ENCODE results near the gene PTPRS. TPM values are rescaled to one million over a fixed set of nuclear protein-coding genes. Genes with fewer than 3 reads are reported as not detected.

PTPRS gene
- total and polyA plus RNA-seq, 2 of the 13 experiments (the other 11 are each of a cell fraction or from before 2014, with no cell fraction given) = 32.7 to 43.9 TPM

DNA sequence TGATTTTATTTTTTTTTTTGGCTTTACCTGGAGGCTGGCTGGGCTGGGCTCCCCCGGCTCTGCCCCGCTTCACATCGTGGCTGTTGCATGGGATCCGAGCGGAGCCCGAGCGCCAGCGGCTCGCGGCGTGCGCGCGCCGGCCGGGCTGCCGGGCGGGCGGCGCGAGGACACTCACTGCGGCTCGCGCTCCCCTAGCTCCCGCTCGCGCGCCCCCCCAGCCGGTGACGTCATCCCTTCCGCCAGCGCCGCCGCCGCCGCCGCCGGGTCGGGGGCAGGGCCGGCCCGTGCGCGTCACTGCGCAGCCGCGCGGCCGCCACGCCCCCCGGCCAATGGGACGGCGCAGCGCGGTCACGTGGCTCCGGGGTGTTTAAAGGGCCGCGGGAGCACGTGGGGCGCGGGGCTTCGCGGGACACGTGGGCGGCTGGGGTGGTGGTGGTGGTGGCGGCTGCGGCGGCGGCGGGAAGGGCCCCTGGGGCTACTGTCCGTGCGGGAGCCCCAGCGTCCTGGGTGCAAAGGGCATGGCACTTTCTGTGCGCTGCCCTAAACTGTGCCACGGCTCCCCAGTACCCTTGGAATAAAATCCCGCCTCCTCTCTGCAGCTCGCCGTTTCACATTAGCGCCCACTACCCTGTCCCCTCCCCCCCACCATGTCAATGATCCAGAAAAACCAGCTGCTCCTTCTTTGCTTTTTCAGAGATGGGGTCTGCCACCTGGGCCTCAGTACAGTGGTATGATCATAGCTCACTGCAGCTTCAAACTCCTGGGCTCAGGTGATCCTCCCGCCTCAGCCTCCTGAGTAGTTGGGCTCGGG, at the start of gene PTPRS (continued):
- TF ChIP-seq ZNF687 (CRISPR knock-in tag; IDR thresholded peaks at IDR 0.05) (peak; percentile 98), CSRNP1 (CRISPR knock-in tag; IDR thresholded peaks at IDR 0.05) (peak; percentile 100), RNF2 (conservative IDR thresholded peaks at IDR 0.05; ENCODE audit: low read depth) (peak; percentile 99), FLYWCH1 (CRISPR knock-in tag; IDR thresholded peaks at IDR 0.05) (peak; percentile 99), ZSCAN20 (CRISPR knock-in tag; IDR thresholded peaks at IDR 0.05; ENCODE audit: borderline replicate concordance) (peak; percentile 98), ZFP1 (CRISPR knock-in tag; IDR thresholded peaks at IDR 0.05) (peak; percentile 66; the same call in 1 of the 2 replicates), ZNF850 (CRISPR knock-in tag; conservative IDR thresholded peaks at IDR 0.05) (peak; percentile 86; the same call in 1 of the 2 replicates), GATA4 (IDR thresholded peaks at IDR 0.05; ENCODE audit: borderline replicate concordance, low read depth) (no peak), NR3C1 (CRISPR knock-in tag; IDR thresholded peaks at IDR 0.05) (no peak), ZNF577 (CRISPR knock-in tag; IDR thresholded peaks at IDR 0.05; ENCODE audit: borderline replicate concordance, low read depth) (peak; percentile 99; the same call in 1 of the 2 replicates), CREM (IDR thresholded peaks at IDR 0.05) (no peak), CREM (CRISPR knock-in tag; IDR thresholded peaks at IDR 0.05) (no peak), SMARCC2 (IDR thresholded peaks at IDR 0.05) (no peak), CREB1 (IDR thresholded peaks at IDR 0.05) (peak; percentile 98; the same call in 1 of the 2 replicates), CREB1 (CRISPR knock-in tag; IDR thresholded peaks at IDR 0.05) (no peak)
- TF ChIP-seq, protein P1, sequence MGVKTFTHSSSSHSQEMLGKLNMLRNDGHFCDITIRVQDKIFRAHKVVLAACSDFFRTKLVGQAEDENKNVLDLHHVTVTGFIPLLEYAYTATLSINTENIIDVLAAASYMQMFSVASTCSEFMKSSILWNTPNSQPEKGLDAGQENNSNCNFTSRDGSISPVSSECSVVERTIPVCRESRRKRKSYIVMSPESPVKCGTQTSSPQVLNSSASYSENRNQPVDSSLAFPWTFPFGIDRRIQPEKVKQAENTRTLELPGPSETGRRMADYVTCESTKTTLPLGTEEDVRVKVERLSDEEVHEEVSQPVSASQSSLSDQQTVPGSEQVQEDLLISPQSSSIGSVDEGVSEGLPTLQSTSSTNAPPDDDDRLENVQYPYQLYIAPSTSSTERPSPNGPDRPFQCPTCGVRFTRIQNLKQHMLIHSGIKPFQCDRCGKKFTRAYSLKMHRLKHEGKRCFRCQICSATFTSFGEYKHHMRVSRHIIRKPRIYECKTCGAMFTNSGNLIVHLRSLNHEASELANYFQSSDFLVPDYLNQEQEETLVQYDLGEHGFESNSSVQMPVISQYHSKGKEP (CRISPR knock-in tag; IDR thresholded peaks at IDR 0.05) = peak; percentile 96
- TF ChIP-seq, protein P2, sequence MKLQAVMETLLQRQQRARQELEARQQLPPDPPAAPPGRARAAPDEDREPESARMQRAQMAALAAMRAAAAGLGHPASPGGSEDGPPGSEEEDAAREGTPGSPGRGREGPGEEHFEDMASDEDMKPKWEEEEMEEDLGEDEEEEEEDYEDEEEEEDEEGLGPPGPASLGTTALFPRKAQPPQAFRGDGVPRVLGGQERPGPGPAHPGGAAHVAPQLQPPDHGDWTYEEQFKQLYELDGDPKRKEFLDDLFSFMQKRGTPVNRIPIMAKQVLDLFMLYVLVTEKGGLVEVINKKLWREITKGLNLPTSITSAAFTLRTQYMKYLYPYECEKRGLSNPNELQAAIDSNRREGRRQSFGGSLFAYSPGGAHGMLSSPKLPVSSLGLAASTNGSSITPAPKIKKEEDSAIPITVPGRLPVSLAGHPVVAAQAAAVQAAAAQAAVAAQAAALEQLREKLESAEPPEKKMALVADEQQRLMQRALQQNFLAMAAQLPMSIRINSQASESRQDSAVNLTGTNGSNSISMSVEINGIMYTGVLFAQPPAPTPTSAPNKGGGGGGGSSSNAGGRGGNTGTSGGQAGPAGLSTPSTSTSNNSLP (IDR thresholded peaks at IDR 0.05; ENCODE audit: low read depth, low read length) = no peak
- TF ChIP-seq, protein P3, sequence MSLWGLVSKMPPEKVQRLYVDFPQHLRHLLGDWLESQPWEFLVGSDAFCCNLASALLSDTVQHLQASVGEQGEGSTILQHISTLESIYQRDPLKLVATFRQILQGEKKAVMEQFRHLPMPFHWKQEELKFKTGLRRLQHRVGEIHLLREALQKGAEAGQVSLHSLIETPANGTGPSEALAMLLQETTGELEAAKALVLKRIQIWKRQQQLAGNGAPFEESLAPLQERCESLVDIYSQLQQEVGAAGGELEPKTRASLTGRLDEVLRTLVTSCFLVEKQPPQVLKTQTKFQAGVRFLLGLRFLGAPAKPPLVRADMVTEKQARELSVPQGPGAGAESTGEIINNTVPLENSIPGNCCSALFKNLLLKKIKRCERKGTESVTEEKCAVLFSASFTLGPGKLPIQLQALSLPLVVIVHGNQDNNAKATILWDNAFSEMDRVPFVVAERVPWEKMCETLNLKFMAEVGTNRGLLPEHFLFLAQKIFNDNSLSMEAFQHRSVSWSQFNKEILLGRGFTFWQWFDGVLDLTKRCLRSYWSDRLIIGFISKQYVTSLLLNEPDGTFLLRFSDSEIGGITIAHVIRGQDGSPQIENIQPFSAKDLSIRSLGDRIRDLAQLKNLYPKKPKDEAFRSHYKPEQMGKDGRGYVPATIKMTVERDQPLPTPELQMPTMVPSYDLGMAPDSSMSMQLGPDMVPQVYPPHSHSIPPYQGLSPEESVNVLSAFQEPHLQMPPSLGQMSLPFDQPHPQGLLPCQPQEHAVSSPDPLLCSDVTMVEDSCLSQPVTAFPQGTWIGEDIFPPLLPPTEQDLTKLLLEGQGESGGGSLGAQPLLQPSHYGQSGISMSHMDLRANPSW (CRISPR knock-in tag; IDR thresholded peaks at IDR 0.05; ENCODE audit: borderline replicate concordance) = no peak

Data from HepG2 (cell line).